ENCODE measurements around the gene TMEM108.
A peak's percentile ranks its signal among the peaks of the same experiment; 100 is the strongest.

Gene TMEM108

DNA sequence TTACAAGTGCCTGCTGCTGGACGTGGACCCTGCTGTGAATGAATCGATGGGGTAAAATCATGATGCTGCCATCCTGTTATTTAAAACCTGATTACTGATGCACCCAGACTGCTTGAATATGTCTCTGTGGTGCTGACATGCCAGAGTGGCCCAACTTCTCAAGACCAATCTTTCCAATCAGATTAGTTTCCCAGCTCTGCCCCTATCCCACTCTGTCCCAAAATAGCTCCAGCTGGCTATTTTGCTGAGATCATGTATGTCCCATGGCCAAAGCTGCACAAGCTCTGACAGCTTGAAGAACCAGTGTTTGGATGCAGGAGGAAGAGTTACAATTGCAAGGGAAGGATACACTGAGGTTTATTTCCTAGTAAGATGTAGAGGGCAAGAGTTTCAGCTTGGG lies 153.6 kb downstream of the TMEM108 start (continued):
- TF ChIP-seq PATZ1 (CRISPR knock-in tag; IDR thresholded peaks at IDR 0.05; ENCODE audit: borderline replicate concordance): no peak

- ATAC-seq: peak; percentile 67
- TF ChIP-seq OSR1 (CRISPR knock-in tag; IDR thresholded peaks at IDR 0.05) (no peak), ZNF8 (CRISPR knock-in tag; IDR thresholded peaks at IDR 0.05) (no peak), ISL1 (CRISPR knock-in tag; IDR thresholded peaks at IDR 0.05) (no peak), CSDC2 (CRISPR knock-in tag; IDR thresholded peaks at IDR 0.05) (no peak), ZFP30 (CRISPR knock-in tag; IDR thresholded peaks at IDR 0.05) (no peak), POU6F1 (CRISPR knock-in tag; IDR thresholded peaks at IDR 0.05; ENCODE audit: borderline replicate concordance, low read depth) (no peak), SNAI2 (CRISPR knock-in tag; IDR thresholded peaks at IDR 0.05) (no peak), GLIS3 (CRISPR knock-in tag; IDR thresholded peaks at IDR 0.05) (no peak), ZFP3 (CRISPR knock-in tag; IDR thresholded peaks at IDR 0.05) (no peak), TCF4 (CRISPR knock-in tag; IDR thresholded peaks at IDR 0.05; ENCODE audit: borderline replicate concordance) (no peak), PATZ1 (CRISPR knock-in tag; IDR thresholded peaks at IDR 0.05; ENCODE audit: borderline replicate concordance) (no peak), ZC3H10 (CRISPR knock-in tag; IDR thresholded peaks at IDR 0.05) (no peak), PPARA (CRISPR knock-in tag; IDR thresholded peaks at IDR 0.05; ENCODE audit: borderline replicate concordance) (no peak), ZNF565 (CRISPR knock-in tag; conservative IDR thresholded peaks at IDR 0.05; ENCODE audit: low read depth) (no peak), TOX (CRISPR knock-in tag; IDR thresholded peaks at IDR 0.05; ENCODE audit: borderline replicate concordance) (no peak), CREB5 (CRISPR knock-in tag; IDR thresholded peaks at IDR 0.05; ENCODE audit: low read depth) (no peak), ZNF70 (CRISPR knock-in tag; IDR thresholded peaks at IDR 0.05) (no peak), RARB (CRISPR knock-in tag; IDR thresholded peaks at IDR 0.05) (no peak)
- TF ChIP-seq, protein P1, sequence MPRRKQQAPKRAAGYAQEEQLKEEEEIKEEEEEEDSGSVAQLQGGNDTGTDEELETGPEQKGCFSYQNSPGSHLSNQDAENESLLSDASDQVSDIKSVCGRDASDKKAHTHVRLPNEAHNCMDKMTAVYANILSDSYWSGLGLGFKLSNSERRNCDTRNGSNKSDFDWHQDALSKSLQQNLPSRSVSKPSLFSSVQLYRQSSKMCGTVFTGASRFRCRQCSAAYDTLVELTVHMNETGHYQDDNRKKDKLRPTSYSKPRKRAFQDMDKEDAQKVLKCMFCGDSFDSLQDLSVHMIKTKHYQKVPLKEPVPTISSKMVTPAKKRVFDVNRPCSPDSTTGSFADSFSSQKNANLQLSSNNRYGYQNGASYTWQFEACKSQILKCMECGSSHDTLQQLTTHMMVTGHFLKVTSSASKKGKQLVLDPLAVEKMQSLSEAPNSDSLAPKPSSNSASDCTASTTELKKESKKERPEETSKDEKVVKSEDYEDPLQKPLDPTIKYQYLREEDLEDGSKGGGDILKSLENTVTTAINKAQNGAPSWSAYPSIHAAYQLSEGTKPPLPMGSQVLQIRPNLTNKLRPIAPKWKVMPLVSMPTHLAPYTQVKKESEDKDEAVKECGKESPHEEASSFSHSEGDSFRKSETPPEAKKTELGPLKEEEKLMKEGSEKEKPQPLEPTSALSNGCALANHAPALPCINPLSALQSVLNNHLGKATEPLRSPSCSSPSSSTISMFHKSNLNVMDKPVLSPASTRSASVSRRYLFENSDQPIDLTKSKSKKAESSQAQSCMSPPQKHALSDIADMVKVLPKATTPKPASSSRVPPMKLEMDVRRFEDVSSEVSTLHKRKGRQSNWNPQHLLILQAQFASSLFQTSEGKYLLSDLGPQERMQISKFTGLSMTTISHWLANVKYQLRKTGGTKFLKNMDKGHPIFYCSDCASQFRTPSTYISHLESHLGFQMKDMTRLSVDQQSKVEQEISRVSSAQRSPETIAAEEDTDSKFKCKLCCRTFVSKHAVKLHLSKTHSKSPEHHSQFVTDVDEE (CRISPR knock-in tag; IDR thresholded peaks at IDR 0.05): no peak
Measured at GRCh38 chr3:133192363-133192945, 154.3 kb downstream of the TMEM108 start.

DNA sequence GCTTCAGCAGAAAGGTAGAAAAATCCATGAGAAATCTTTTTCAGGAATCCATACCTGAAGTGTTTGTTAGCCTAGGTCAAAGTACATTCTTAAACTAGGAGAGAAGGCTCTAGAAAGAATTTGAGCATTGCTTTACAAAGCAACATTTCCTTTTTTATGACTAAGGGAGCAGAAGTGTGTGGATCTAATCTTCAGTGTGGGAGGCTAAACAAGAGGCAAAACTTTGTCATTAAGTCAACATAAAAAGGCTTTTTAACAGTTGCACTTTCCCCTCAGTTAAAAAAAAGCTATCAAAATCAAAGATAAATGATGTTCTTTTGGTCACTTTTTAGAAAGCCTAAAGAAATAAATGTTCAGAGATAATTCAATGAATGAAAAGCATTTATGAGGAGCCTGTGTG lies 154.8 kb downstream of the TMEM108 start:
- TF ChIP-seq GLIS3 (CRISPR knock-in tag; IDR thresholded peaks at IDR 0.05) (no peak), RARB (CRISPR knock-in tag; IDR thresholded peaks at IDR 0.05) (no peak), ZNF8 (CRISPR knock-in tag; IDR thresholded peaks at IDR 0.05) (no peak), PPARA (CRISPR knock-in tag; IDR thresholded peaks at IDR 0.05; ENCODE audit: borderline replicate concordance) (no peak), CREB5 (CRISPR knock-in tag; IDR thresholded peaks at IDR 0.05; ENCODE audit: low read depth) (no peak), ARNTL (CRISPR knock-in tag; IDR thresholded peaks at IDR 0.05; ENCODE audit: borderline replicate concordance, low read depth) (no peak), ISL1 (CRISPR knock-in tag; IDR thresholded peaks at IDR 0.05) (no peak), ZFP3 (CRISPR knock-in tag; IDR thresholded peaks at IDR 0.05) (no peak), POU6F1 (CRISPR knock-in tag; IDR thresholded peaks at IDR 0.05; ENCODE audit: borderline replicate concordance, low read depth) (no peak), SNAI2 (CRISPR knock-in tag; IDR thresholded peaks at IDR 0.05) (no peak), ZNF565 (CRISPR knock-in tag; conservative IDR thresholded peaks at IDR 0.05; ENCODE audit: low read depth) (no peak), CSDC2 (CRISPR knock-in tag; IDR thresholded peaks at IDR 0.05) (no peak), CSRNP3 (CRISPR knock-in tag; IDR thresholded peaks at IDR 0.05) (no peak), OSR1 (CRISPR knock-in tag; IDR thresholded peaks at IDR 0.05) (no peak), ZC3H10 (CRISPR knock-in tag; IDR thresholded peaks at IDR 0.05) (no peak), TCF4 (CRISPR knock-in tag; IDR thresholded peaks at IDR 0.05; ENCODE audit: borderline replicate concordance) (no peak), ZNF70 (CRISPR knock-in tag; IDR thresholded peaks at IDR 0.05) (no peak), BACH2 (CRISPR knock-in tag; IDR thresholded peaks at IDR 0.05; ENCODE audit: borderline replicate concordance) (no peak)
- no peak for ATAC-seq
